Caco-2 (cell line): ENCODE results near the gene FNDC3A. TPM values are rescaled to one million over a fixed set of nuclear protein-coding genes. Genes with fewer than 3 reads are reported as not detected.

Experiments
- BruUV-seq: library from RNA; stranded (reverse); fragments of 400-500 nt; replicated peaks from 2 replicates; lab custom pipeline; 2021; lab: Mats Ljungman, UMichigan
- CTCF ChIA-PET: fragments of 300-600 bp; sonication (Branson Sonifier 250); formaldehyde crosslinking; loops from one replicate; lab custom pipeline; 2022; ENCODE audit warnings: antibody characterized with exemption; lab: Charles Lee
- POLR2A ChIA-PET: fragments of 300-600 bp; sonication (Branson Sonifier 250); formaldehyde crosslinking; loops from one replicate; lab custom pipeline; 2022; ENCODE audit warnings: antibody characterized with exemption; lab: Charles Lee
- DNase-seq, 2 experiments: peaks; one replicate each; pipeline versions ENCODE4 v3.0.0 to v3.0.0-alpha.2; 2020 to 2022
- H3K27me3 ChIP-seq: replicated peaks from 2 replicates; pipeline ENCODE4 v1.6.0; 2011; ENCODE audit warnings: low read length; ENCODE audit not compliant: control insufficient read depth, insufficient read depth
- H3K36me3 ChIP-seq: 2 replicates; pipeline ENCODE4 v1.5.1; 2011; ENCODE audit warnings: low read length; ENCODE audit not compliant: control insufficient read depth, insufficient read depth
- H3K4me1 ChIP-seq: fragments of 250-450 bp; sonication (Bioruptor Pico); 2 replicates; pipeline ENCODE4 v1.5.1; 2020; ENCODE audit warnings: mild to moderate bottlenecking
- H3K4me3 ChIP-seq: 2 replicates; pipeline ENCODE4 v1.5.1; 2011; ENCODE audit warnings: low read depth, mild to moderate bottlenecking, control low read depth, low read length
- H3K9me3 ChIP-seq: fragments of 250-450 bp; sonication (Bioruptor Pico); 2 replicates; pipeline ENCODE4 v1.5.1; 2020; ENCODE audit warnings: mild to moderate bottlenecking, moderate library complexity
- H3K27ac Mint-ChIP-seq: one replicate; pipeline ENCODE4 v1.8.0; 2022; ENCODE audit warnings: mixed read lengths; ENCODE audit not compliant: unreplicated experiment
- H3K27me3 Mint-ChIP-seq: one replicate; pipeline ENCODE4 v1.8.0; 2022; ENCODE audit warnings: mixed read lengths; ENCODE audit not compliant: insufficient read depth, unreplicated experiment
- H3K36me3 Mint-ChIP-seq: one replicate; pipeline ENCODE4 v1.8.0; 2022; ENCODE audit warnings: mild to moderate bottlenecking, mixed read lengths; ENCODE audit not compliant: insufficient read depth, unreplicated experiment
- H3K4me1 Mint-ChIP-seq: one replicate; pipeline ENCODE4 v1.8.0; 2022; ENCODE audit warnings: low read depth, mixed read lengths; ENCODE audit not compliant: unreplicated experiment
- H3K4me3 Mint-ChIP-seq: one replicate; pipeline ENCODE4 v1.8.0; 2022; ENCODE audit warnings: mild to moderate bottlenecking, moderate library complexity, mixed read lengths; ENCODE audit not compliant: unreplicated experiment
- H3K9me3 Mint-ChIP-seq: one replicate; pipeline ENCODE4 v1.8.0; 2022; ENCODE audit warnings: mixed read lengths; ENCODE audit not compliant: unreplicated experiment
- intact Hi-C: fragments of 100-400 bp; cut with micrococcal nuclease; formaldehyde crosslinking; loops from one replicate; pipeline ENCODE4 v1.10.0; 2022; ENCODE audit not compliant: unreplicated experiment
- total RNA-seq: library from RNA; stranded (reverse); gene quantifications from 2 replicates; pipeline ENCODE4 v1.2.3, GENCODE V29; 2022
- TF ChIP-seq, protein P1 (sequence below), 2 experiments: fragments of 200-600 bp in 1 of 2; IDR thresholded peaks; 1 replicate in 1 of 2; 2 replicates in 1 of 2; pipeline versions ENCODE4 v1.5.1 to v1.8.0; 2011 to 2022; ENCODE audit warnings: antibody characterized with exemption in 1 of 2, control low read depth in 1 of 2, inconsistent platforms in 1 of 2, low read depth in 1 of 2, low read length in 1 of 2, mild to moderate bottlenecking in 1 of 2, moderate library complexity in 1 of 2; ENCODE audit not compliant: insufficient read depth in 1 of 2, severe bottlenecking in 1 of 2, unreplicated experiment in 1 of 2

Gene FNDC3A
- total RNA-seq, 1 experiment from 2014 or later: 32.5 TPM

DNA sequence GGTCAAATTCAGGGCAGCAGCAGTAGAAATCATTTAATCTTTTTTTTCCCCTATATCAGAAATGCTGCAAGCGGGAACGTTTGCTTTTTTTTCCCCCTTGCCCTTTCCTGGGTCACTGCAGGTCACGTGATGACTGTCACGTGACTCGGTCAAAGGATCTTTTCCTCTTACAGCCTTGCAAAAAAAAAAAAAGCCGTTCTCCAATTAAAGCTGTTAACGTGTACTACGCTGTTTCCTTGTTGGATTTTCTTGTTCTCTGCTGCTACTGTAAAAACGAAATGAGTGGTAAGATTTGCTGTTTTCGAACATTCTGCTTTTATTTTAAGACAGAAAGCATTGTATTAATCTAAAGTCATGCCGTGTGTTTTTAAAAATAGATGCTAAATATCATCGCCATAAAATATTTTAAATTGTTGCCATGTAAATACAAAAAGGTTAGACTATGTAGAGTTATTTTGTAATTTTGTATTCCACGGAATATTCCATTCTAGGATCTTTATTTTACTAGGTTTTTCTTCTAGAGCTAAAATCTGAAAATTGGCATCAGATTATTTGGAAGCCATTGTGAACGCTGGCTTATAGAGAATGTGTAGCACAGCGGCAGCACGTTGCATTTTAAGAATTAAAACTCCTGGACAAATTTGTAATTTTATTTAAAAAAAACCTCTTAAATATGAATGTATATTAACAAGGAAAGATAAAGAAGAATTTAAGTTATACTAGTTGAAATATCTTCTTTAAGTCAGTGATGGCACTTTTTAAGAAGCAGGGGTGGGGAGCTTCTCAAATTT is 134.6 kb downstream of the FNDC3A start:
- intact Hi-C loops: loop anchor here (5.0 to 10.0 kb wide), 2 partner anchors 133 to 494 kb away; partner anchors contain the start of gene FNDC3A

DNA sequence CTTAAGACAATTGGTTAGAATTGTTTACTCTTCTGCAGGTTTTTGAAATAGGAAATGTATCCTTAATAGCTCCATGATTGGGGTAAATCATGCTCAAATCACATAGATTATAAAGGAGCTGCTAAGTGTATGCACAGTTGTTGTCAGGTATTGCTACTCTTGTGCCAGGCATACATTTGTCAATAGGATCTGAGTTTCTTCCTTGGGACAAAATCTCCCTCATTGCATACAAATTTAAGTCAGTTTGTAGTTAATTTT is 135.1 kb downstream of the FNDC3A start:
- no TSS peak for BruUV-seq
- Mint-ChIP-seq H3K4me3 (peak overlapping the region; percentile 74), H3K4me1 (peaks cover 17% of the 10 kb centered on the region), H3K27ac (no peak overlapping the region), H3K27me3 (no peaks in the 10 kb centered on the region), H3K9me3 (no peaks in the 10 kb centered on the region), H3K36me3 (peaks cover 14% of the 10 kb centered on the region)
- Histone ChIP-seq H3K9me3 (no peaks in the 10 kb centered on the region), H3K4me3 (peak overlapping the region; percentile 52), H3K27me3 (no peaks in the 10 kb centered on the region), H3K36me3 (no peaks in the 10 kb centered on the region; the same call in 1 of the 2 replicates), H3K4me1 (peaks cover 13% of the 10 kb centered on the region; the same call in 1 of the 2 replicates)
- POLR2A ChIA-PET: interaction anchor here (1.6 kb wide), 1 partner anchor 135 kb away, joined by 5 read pairs; the partner anchor contains the start of gene FNDC3A
- TF ChIP-seq, protein P1, sequence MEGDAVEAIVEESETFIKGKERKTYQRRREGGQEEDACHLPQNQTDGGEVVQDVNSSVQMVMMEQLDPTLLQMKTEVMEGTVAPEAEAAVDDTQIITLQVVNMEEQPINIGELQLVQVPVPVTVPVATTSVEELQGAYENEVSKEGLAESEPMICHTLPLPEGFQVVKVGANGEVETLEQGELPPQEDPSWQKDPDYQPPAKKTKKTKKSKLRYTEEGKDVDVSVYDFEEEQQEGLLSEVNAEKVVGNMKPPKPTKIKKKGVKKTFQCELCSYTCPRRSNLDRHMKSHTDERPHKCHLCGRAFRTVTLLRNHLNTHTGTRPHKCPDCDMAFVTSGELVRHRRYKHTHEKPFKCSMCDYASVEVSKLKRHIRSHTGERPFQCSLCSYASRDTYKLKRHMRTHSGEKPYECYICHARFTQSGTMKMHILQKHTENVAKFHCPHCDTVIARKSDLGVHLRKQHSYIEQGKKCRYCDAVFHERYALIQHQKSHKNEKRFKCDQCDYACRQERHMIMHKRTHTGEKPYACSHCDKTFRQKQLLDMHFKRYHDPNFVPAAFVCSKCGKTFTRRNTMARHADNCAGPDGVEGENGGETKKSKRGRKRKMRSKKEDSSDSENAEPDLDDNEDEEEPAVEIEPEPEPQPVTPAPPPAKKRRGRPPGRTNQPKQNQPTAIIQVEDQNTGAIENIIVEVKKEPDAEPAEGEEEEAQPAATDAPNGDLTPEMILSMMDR (IDR thresholded peaks at IDR 0.05; ENCODE audit: insufficient read depth in 1 of 2, low read depth in 1 of 2, low read length in 1 of 2, severe bottlenecking in 1 of 2, unreplicated experiment in 1 of 2): no peak
- CTCF ChIA-PET: no interaction called here
- no peak for DNase-seq
- intact Hi-C loops: loop anchor here (5.0 to 10.0 kb wide), 2 partner anchors 134 to 494 kb away; partner anchors contain the start of gene FNDC3A

More for the DNA sequence above, 134.6 kb downstream of the FNDC3A start:
- Histone ChIP-seq H3K36me3 (no peaks in the 10 kb centered on the region), H3K27me3 (no peaks in the 10 kb centered on the region), H3K9me3 (no peaks in the 10 kb centered on the region), H3K4me1 (peaks cover 13% of the 10 kb centered on the region; the same call in 1 of the 2 replicates), H3K4me3 (peak overlapping the region; percentile 52)
- H3K27ac Mint-ChIP-seq: peak overlapping the region; percentile 43
- ChIA-PET CTCF (interaction anchor here (0.7 kb wide), 1 partner anchor 1113 kb away, joined by 4 read pairs; no protein-coding TSS in a partner anchor), POLR2A (interaction anchor here (0.6 to 1.6 kb wide), 5 partner anchors 134 to 1069 kb away, joined by 3 to 5 read pairs (median 4); partner anchors contain the start of genes CAB39L, CDADC1, FNDC3A and SETDB2)
- BruUV-seq: TSS peak; percentile 86
- peak; percentile 81 to 88 for DNase-seq
- H3K4me3 Mint-ChIP-seq: peak overlapping the region; percentile 74
- H3K27me3 Mint-ChIP-seq: no peaks in the 10 kb centered on the region
- H3K4me1 Mint-ChIP-seq: peaks cover 17% of the 10 kb centered on the region
- H3K36me3 Mint-ChIP-seq: peaks cover 9% of the 10 kb centered on the region
- H3K9me3 Mint-ChIP-seq: no peaks in the 10 kb centered on the region
- TF ChIP-seq, protein P1 (IDR thresholded peaks at IDR 0.05; ENCODE audit: insufficient read depth in 1 of 2, low read depth in 1 of 2, low read length in 1 of 2, severe bottlenecking in 1 of 2, unreplicated experiment in 1 of 2): no peak

DNA sequence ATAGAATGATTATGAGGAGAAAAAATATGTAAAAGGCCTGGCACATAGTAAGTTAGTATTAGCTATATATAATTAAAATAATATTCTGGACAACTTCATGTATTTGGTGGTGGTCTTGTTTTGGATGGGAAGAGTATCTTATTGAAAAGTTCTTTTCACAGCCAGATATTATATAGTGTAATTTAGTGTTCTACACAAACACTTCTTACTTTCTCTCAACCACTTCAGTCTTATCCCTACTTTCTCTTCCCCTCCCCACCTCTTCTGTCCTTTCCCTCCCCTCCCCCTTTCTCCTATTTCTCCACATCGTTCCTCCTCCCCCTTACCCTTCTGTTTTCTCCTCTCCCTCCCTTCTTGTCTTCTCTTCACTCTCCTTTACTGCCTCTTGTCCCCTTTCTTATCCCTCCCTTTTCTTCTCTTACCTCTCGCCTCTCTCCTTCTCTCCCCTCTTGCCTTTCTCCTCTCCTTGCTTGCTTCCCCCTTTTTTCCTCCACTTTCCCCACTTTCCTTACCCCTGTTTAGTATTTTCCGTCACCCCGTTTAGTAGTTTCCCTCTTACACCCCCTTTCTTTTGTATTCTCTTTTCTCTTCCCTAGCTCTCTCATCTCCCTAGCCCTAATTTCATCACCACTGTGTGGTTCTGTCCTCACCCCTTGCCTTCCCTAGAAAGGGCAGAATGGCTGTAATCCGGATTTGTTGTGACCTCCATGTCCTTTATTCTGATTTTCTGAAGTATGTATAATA is 137.2 kb downstream of the FNDC3A start:
- Mint-ChIP-seq H3K36me3 (peaks cover 17% of the 10 kb centered on the region), H3K9me3 (no peaks in the 10 kb centered on the region), H3K27ac (peak overlapping the region; percentile 1), H3K27me3 (no peaks in the 10 kb centered on the region), H3K4me1 (peaks cover 26% of the 10 kb centered on the region), H3K4me3 (no peak overlapping the region)
- ChIA-PET CTCF (no interaction called here), POLR2A (no interaction called here)
- BruUV-seq: no TSS peak
- intact Hi-C loops: loop anchor here (5.0 to 10.0 kb wide), 2 partner anchors 136 to 492 kb away; partner anchors contain the start of gene FNDC3A
- Histone ChIP-seq H3K27me3 (no peaks in the 10 kb centered on the region), H3K36me3 (no peaks in the 10 kb centered on the region; the same call in 1 of the 2 replicates), H3K4me3 (no peak overlapping the region), H3K4me1 (peaks cover 23% of the 10 kb centered on the region), H3K9me3 (no peaks in the 10 kb centered on the region)
- DNase-seq: no peak
- TF ChIP-seq, protein P1 (IDR thresholded peaks at IDR 0.05; ENCODE audit: insufficient read depth in 1 of 2, low read depth in 1 of 2, low read length in 1 of 2, severe bottlenecking in 1 of 2, unreplicated experiment in 1 of 2): no peak
